Kidney (tissue), 14 donors: ENCODE results near the gene SMARCE1. TPM values are rescaled to one million over a fixed set of nuclear protein-coding genes. Genes with fewer than 3 reads are reported as not detected.
"Not testable (repeated sequence)": the region's sequence is repeated elsewhere in the genome, so short reads cannot be mapped to it uniquely, and the experiment has no call there.

Source experiments
- DNase-seq, 5 donors: peaks; one replicate each; pipeline ENCODE4 v3.0.0-alpha.2; 2013 to 2020
- FAIRE-seq: peaks from 2 replicates; lab custom pipeline; 2012; peaks lifted over from hg19 to GRCh38; lab: Jason Lieb, UNC
- H3K27ac ChIP-seq, 2 donors: one replicate each; pipeline ENCODE4 v1.7.0; 2013; ENCODE audit warnings: low read depth in 2 of 2, low read length in 2 of 2, inconsistent platforms in 1 of 2
- H3K27me3 ChIP-seq: one replicate; pipeline ENCODE4 v1.7.1; 2013; ENCODE audit warnings: low read length, inconsistent platforms; ENCODE audit not compliant: control insufficient read depth, insufficient read depth
- H3K36me3 ChIP-seq, 3 donors: one replicate each; pipeline versions ENCODE4 v1.7.0 to v1.7.1; 2013; ENCODE audit warnings: low read length in 3 of 3, control low read depth in 1 of 3, inconsistent platforms in 1 of 3; ENCODE audit not compliant: insufficient read depth in 3 of 3, control insufficient read depth in 2 of 3
- H3K4me1 ChIP-seq, 3 donors: one replicate each; pipeline versions ENCODE4 v1.7.0 to v1.7.1; 2013; ENCODE audit warnings: low read length in 3 of 3, inconsistent platforms in 1 of 3, low read depth in 1 of 3; ENCODE audit not compliant: control insufficient read depth in 2 of 3, insufficient read depth in 2 of 3
- H3K4me3 ChIP-seq, 3 donors: one replicate each; pipeline versions ENCODE4 v1.7.0 to v1.8.1; 2013; ENCODE audit warnings: low read length in 3 of 3, control low read depth in 1 of 3, inconsistent platforms in 1 of 3
- H3K9ac ChIP-seq, 3 donors: one replicate each; pipeline versions ENCODE4 v1.7.0 to v1.7.1; 2013; ENCODE audit warnings: low read length in 3 of 3, control low read depth in 1 of 3, inconsistent platforms in 1 of 3
- H3K9me3 ChIP-seq, 3 donors: one replicate each; pipeline versions ENCODE4 v1.7.0 to v1.7.1; 2013; ENCODE audit warnings: low read length in 3 of 3, control low read depth in 1 of 3, inconsistent platforms in 1 of 3; ENCODE audit not compliant: control insufficient read depth in 2 of 3, insufficient read depth in 1 of 3
- intact Hi-C: fragments of 100-400 bp; cut with DNase I; formaldehyde crosslinking; loops from one replicate; pipeline ENCODE4 v1.11.1; 2022
- polyA plus RNA-seq: library from polyadenylated mRNA; stranded (reverse); fragments of 350-450 nt; fragmentation: Illumina TruSeq; extraction: RNeasy Lipid Tissue Mini Kit (QIAGEN cat#74804); gene quantifications from one replicate; pipeline ENCODE4 v1.2.3, GENCODE V29; 2014; ENCODE audit warnings: low read depth, low replicate concordance; ENCODE audit not compliant: insufficient read depth
- total RNA-seq: library from RNA; stranded (reverse); fragmentation: NEBNext Ultra II Directional; extraction: Animal tissue kit (Norgen Biotek cat#: 25700); gene quantifications from one replicate; pipeline ENCODE4 v1.2.1, GENCODE V29; 2021
- TF ChIP-seq, protein P1 (sequence below): IDR thresholded peaks from 3 replicates; pipeline ENCODE4 v1.5.1; 2012; ENCODE audit warnings: mild to moderate bottlenecking, moderate library complexity, borderline replicate concordance; ENCODE audit not compliant: insufficient read depth; ENCODE audit errors: extremely low read depth
- donor health status: control.
- donor health status: control.
- donor health status: control.
- donor health status: control.
- donor health status: control.
- donor health status: DM: yes; HTN: yes; CAD: no.
- donor health status: Normal renal cell carcinoma (clear cell type).

SMARCE1 gene
- total and polyA plus RNA-seq, 2 donors from 2014 or later = 73.4 to 112 TPM

DNA sequence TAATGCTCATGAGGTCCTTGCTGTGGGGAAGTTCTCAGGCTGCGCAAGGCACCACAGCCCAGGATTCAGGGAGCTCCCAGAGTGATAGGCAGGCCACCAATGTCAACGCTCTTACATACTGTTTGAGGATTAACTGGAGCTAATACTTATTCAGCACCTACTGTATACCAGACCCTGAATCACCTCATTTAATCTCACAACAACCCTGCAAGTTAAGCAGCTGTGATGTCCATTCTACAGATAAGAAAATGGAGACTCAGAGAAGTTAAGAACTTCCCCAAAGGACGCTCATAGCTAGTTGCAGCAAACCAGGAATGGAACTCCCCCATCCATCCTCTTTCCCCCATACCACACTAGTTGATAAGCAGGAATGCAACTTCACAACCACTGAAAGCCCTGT, 56.9 kb downstream of the SMARCE1 start:
- Histone ChIP-seq H3K9ac (no peak overlapping the region), H3K36me3 (no peaks in the 10 kb centered on the region), H3K27me3 (no peaks in the 10 kb centered on the region), H3K4me3 (no peak overlapping the region), H3K27ac (no peak overlapping the region), H3K9me3 (no peaks in the 10 kb centered on the region), H3K4me1 (no peaks in the 10 kb centered on the region)
- DNase-seq (peak in 1 of 5 donors; percentile 1), FAIRE-seq (no peak)
- TF ChIP-seq, protein P1, sequence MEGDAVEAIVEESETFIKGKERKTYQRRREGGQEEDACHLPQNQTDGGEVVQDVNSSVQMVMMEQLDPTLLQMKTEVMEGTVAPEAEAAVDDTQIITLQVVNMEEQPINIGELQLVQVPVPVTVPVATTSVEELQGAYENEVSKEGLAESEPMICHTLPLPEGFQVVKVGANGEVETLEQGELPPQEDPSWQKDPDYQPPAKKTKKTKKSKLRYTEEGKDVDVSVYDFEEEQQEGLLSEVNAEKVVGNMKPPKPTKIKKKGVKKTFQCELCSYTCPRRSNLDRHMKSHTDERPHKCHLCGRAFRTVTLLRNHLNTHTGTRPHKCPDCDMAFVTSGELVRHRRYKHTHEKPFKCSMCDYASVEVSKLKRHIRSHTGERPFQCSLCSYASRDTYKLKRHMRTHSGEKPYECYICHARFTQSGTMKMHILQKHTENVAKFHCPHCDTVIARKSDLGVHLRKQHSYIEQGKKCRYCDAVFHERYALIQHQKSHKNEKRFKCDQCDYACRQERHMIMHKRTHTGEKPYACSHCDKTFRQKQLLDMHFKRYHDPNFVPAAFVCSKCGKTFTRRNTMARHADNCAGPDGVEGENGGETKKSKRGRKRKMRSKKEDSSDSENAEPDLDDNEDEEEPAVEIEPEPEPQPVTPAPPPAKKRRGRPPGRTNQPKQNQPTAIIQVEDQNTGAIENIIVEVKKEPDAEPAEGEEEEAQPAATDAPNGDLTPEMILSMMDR = no peak
- intact Hi-C loops = no loop called here

DNA sequence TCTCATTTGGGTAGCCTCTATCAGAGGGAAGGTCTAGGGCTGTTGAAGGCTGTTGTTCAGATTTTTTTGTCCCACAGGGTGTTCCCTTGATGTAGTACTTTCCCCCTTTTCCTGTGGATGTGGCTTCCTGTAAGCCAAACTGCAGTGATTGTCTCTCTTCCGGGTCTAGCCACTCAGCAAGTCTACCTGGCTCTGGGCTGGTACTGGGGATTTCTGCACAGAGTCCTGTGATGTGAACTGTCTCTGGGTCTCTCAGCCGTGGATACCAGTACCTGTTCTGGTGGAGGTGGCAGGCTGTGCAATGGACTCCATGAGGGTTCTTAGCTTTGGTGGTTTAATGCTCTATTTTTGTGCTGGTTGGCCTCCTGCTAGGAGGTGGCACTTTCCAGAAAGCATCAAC, 59.1 kb downstream of the SMARCE1 start:
- TF ChIP-seq, protein P1 = no peak
- H3K36me3 ChIP-seq = no peaks in the 10 kb centered on the region

DNA sequence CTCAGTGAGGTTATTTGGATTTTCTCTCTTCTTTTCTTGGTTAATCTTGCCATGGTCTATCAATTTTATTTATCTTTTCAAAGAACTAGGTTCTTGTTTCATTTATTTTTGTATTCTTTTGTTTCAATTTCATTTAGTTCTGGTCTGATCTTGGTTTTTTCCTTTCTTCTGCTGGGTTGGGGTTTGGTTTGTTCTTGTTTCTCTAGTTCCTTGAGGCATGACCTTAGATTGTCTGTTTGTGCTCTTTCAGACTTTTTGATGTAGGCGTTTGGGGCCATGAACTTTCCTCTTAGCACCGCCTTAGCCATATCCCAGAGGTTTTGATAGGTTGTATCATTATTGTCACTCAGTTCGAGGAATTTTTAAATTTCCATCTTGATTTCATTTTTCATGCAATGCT, 61.4 kb downstream of the SMARCE1 start:
- DNase-seq, H3K27ac ChIP-seq, H3K4me3 ChIP-seq, intact Hi-C loops, H3K27me3 ChIP-seq, H3K9ac ChIP-seq, FAIRE-seq, H3K4me1 ChIP-seq, H3K9me3 ChIP-seq, H3K36me3 ChIP-seq: not testable (repeated sequence)

More for the DNA sequence above, 59.1 kb downstream of the SMARCE1 start:
- H3K4me1 ChIP-seq = no peaks in the 10 kb centered on the region
- H3K27ac ChIP-seq = no peak overlapping the region
- no peaks in the 10 kb centered on the region for H3K27me3 ChIP-seq
- H3K9ac ChIP-seq = no peak overlapping the region
- H3K4me3 ChIP-seq = no peak overlapping the region
- intact Hi-C loops = no loop called here
- DNase-seq (peak in 1 of 5 donors; percentile 0), FAIRE-seq (no peak)
- H3K9me3 ChIP-seq = no peaks in the 10 kb centered on the region

GRCh38 chr17:40584950-40585349, 62.7 kb downstream of the SMARCE1 start:
- H3K4me1 ChIP-seq, H3K36me3 ChIP-seq, H3K27me3 ChIP-seq, intact Hi-C loops, H3K4me3 ChIP-seq, H3K9me3 ChIP-seq, H3K9ac ChIP-seq, FAIRE-seq, DNase-seq, H3K27ac ChIP-seq: not testable (repeated sequence)
